IMR-90 (cell line): Measurements from ENCODE around the gene FAIM2. TPM values are rescaled to one million over a fixed set of nuclear protein-coding genes. Genes with fewer than 3 reads are reported as not detected.

Experiments
- ATAC-seq: fragments of 200-7000 bp; cut with Tn5 transposase; 2 replicates; pipeline ENCODE4 v1.9.1; 2020; ENCODE audit warnings: low read depth, mild to moderate bottlenecking, moderate library complexity
- BruUV-seq: library from RNA; stranded (reverse); fragments of 400-500 nt; replicated peaks from 2 replicates; lab custom pipeline; 2021; lab: Mats Ljungman, UMichigan
- CTCF ChIA-PET: fragments of 300-600 bp; formaldehyde crosslinking; extraction: SDS; loops from one replicate; lab custom pipeline; 2021; ENCODE audit warnings: antibody characterized with exemption; lab: Yijun Ruan, JAX
- POLR2A ChIA-PET: fragments of 300-600 bp; sonication (Branson Sonifier 250); formaldehyde crosslinking; loops from one replicate; lab custom pipeline; 2022; ENCODE audit warnings: antibody characterized with exemption; ENCODE audit not compliant: unreplicated experiment; lab: Charles Lee
- DNase-seq: peaks from one replicate; pipeline ENCODE4 v3.0.0; 2013
- H2AFZ ChIP-seq: replicated peaks from 2 replicates; pipeline ENCODE3; 2013; ENCODE audit warnings: low read length, mild to moderate bottlenecking; ENCODE audit not compliant: poor library complexity
- H2AK5ac ChIP-seq: 2 replicates; pipeline ENCODE4 v1.6.1; 2013; ENCODE audit warnings: low read depth, low read length, inconsistent platforms
- H2AK9ac ChIP-seq: replicated peaks from 2 replicates; pipeline ENCODE3; 2013; ENCODE audit warnings: mild to moderate bottlenecking, low read depth, low read length, moderate library complexity; ENCODE audit not compliant: poor library complexity
- H2BK120ac ChIP-seq: 2 replicates; pipeline ENCODE4 v1.6.1; 2013; ENCODE audit warnings: low read depth, low read length, inconsistent platforms
- H2BK15ac ChIP-seq: 3 replicates; pipeline ENCODE4 v1.6.1; 2013; ENCODE audit warnings: low read depth, low read length, inconsistent platforms
- H2BK20ac ChIP-seq: 2 replicates; pipeline ENCODE4 v1.6.1; 2013; ENCODE audit warnings: low read depth, mild to moderate bottlenecking, inconsistent platforms, low read length, moderate library complexity
- H2BK5ac ChIP-seq: 2 replicates; pipeline ENCODE4 v1.6.1; 2013; ENCODE audit warnings: mild to moderate bottlenecking, low read depth, low read length, inconsistent platforms; ENCODE audit not compliant: poor library complexity, severe bottlenecking
- H3K14ac ChIP-seq: replicated peaks from 2 replicates; pipeline ENCODE4 v1.6.1; 2013; ENCODE audit warnings: low read depth, low read length, inconsistent platforms
- H3K18ac ChIP-seq: 2 replicates; pipeline ENCODE4 v1.6.1; 2013; ENCODE audit warnings: low read depth, low read length, control low read depth
- H3K23ac ChIP-seq: 2 replicates; pipeline ENCODE4 v1.6.1; 2013; ENCODE audit warnings: low read depth, low read length, inconsistent platforms
- H3K27ac ChIP-seq: 2 replicates; pipeline ENCODE4 v1.5.1; 2013; ENCODE audit warnings: mild to moderate bottlenecking, control low read depth, low read length; ENCODE audit not compliant: insufficient read depth
- H3K27me3 ChIP-seq: 2 replicates; pipeline ENCODE4 v1.6.1; 2013; ENCODE audit warnings: low read length; ENCODE audit not compliant: control insufficient read depth, insufficient read depth
- H3K36me3 ChIP-seq: 2 replicates; pipeline ENCODE4 v1.6.1; 2013; ENCODE audit warnings: low read length, mixed read lengths; ENCODE audit not compliant: control insufficient read depth, insufficient read depth
- H3K4ac ChIP-seq: 2 replicates; pipeline ENCODE4 v1.6.1; 2013; ENCODE audit warnings: low read depth, low read length, inconsistent platforms
- H3K4me1 ChIP-seq: 2 replicates; pipeline ENCODE4 v1.6.1; 2013; ENCODE audit warnings: low read length, mixed read lengths; ENCODE audit not compliant: control insufficient read depth, insufficient read depth
- H3K4me2 ChIP-seq: 2 replicates; pipeline ENCODE4 v1.6.1; 2013; ENCODE audit warnings: low read depth, mild to moderate bottlenecking, control low read depth, low read length, moderate library complexity
- H3K4me3 ChIP-seq: 2 replicates; pipeline ENCODE4 v1.5.1; 2013; ENCODE audit warnings: low read depth, mild to moderate bottlenecking, control low read depth, low read length, moderate library complexity; ENCODE audit not compliant: insufficient read depth
- H3K56ac ChIP-seq: 2 replicates; pipeline ENCODE4 v1.6.1; 2013; ENCODE audit warnings: low read length, inconsistent platforms; ENCODE audit not compliant: insufficient read depth; ENCODE audit errors: extremely low read depth
- H3K79me1 ChIP-seq, 2 experiments: 2 replicates each; pipeline ENCODE4 v1.6.1; 2013; ENCODE audit warnings: low read length in 2 of 2, inconsistent platforms in 1 of 2, low read depth in 1 of 2
- H3K9ac ChIP-seq: 2 replicates; pipeline ENCODE4 v1.6.1; 2013; ENCODE audit warnings: low read depth, low read length, control low read depth
- H3K9me1 ChIP-seq: 2 replicates; pipeline ENCODE4 v1.6.1; 2013; ENCODE audit warnings: low read length, inconsistent platforms; ENCODE audit not compliant: insufficient read depth
- H3K9me3 ChIP-seq: 2 replicates; pipeline ENCODE4 v1.6.1; 2013; ENCODE audit warnings: low read length; ENCODE audit not compliant: control insufficient read depth, insufficient read depth
- H4K20me1 ChIP-seq: 2 replicates; pipeline ENCODE4 v1.6.1; 2013; ENCODE audit warnings: low read length, inconsistent platforms; ENCODE audit not compliant: insufficient read depth
- H4K5ac ChIP-seq: 2 replicates; pipeline ENCODE4 v1.6.1; 2013; ENCODE audit warnings: mild to moderate bottlenecking, low read depth, low read length, control low read depth
- H4K8ac ChIP-seq, 2 experiments: 2 replicates each; pipeline ENCODE4 v1.6.1; 2013; ENCODE audit warnings: low read depth in 2 of 2, low read length in 2 of 2, control low read depth in 1 of 2, inconsistent platforms in 1 of 2
- H4K91ac ChIP-seq: 2 replicates; pipeline ENCODE4 v1.6.1; 2013; ENCODE audit warnings: low read depth, low read length, inconsistent platforms; ENCODE audit not compliant: insufficient read depth
- CEBPB ChIP-seq: IDR thresholded peaks from 2 replicates; pipeline ENCODE4 v1.6.1; 2012; ENCODE audit warnings: low read depth, low read length, improper control_type of control experiment
- CHD1 ChIP-seq: IDR thresholded peaks from 2 replicates; pipeline ENCODE4 v1.6.1; 2012; ENCODE audit warnings: low read depth, low read length, improper control_type of control experiment
- ELK1 ChIP-seq: fragments of 150-350 bp; IDR thresholded peaks from 2 replicates; pipeline ENCODE4 v1.6.1; 2016; ENCODE audit warnings: low read depth, mild to moderate bottlenecking, low read length, moderate library complexity, borderline replicate concordance
- MAFK ChIP-seq: IDR thresholded peaks from 2 replicates; pipeline ENCODE4 v1.6.1; 2012; ENCODE audit warnings: low read depth, low read length, improper control_type of control experiment
- RCOR1 ChIP-seq: IDR thresholded peaks from 2 replicates; pipeline ENCODE4 v1.6.1; 2012; ENCODE audit warnings: mild to moderate bottlenecking, low read length, improper control_type of control experiment; ENCODE audit not compliant: insufficient replicate concordance
- SMC3 ChIP-seq: fragments of 150-350 bp; IDR thresholded peaks from 2 replicates; pipeline ENCODE4 v1.6.1; 2016; ENCODE audit warnings: low read depth, mild to moderate bottlenecking, antibody characterized with exemption, low read length, moderate library complexity
- USF2 ChIP-seq: fragments of 150-350 bp; IDR thresholded peaks from 2 replicates; pipeline ENCODE4 v1.6.1; 2017; ENCODE audit warnings: mild to moderate bottlenecking, antibody characterized with exemption, low read length, low read depth
- WGBS, 2 experiments: methylation state at CpG; one replicate each; pipeline versions ENCODE4 v1.1.5 to v1.1.7; 2013; ENCODE audit warnings: missing lambda C conversion rate in 2 of 2; ENCODE audit not compliant: insufficient read length in 1 of 2; ENCODE audit errors: extremely low coverage in 2 of 2; 5-methylcytosine and 5-hydroxymethylcytosine counted together
- dilution Hi-C: fragments of 300-500 bp; cut with HindIII; formaldehyde crosslinking; loops from one replicate; pipeline ENCODE4 v1.14.3; 2018; ENCODE audit warnings: low sequenced_read_pairs; ENCODE audit not compliant: unreplicated experiment
- in situ Hi-C: fragments of 300-500 bp; cut with MboI; formaldehyde crosslinking; loops from 3 replicates; pipeline ENCODE4 v1.14.3; 2019; ENCODE audit warnings: low sequenced_read_pairs, inconsistent platforms, mixed read lengths
- intact Hi-C: fragments of 100-400 bp; cut with micrococcal nuclease; formaldehyde crosslinking; loops from 2 replicates; pipeline ENCODE4 v1.10.0; 2022
- polyA plus RNA-seq, 3 experiments: library from polyadenylated mRNA; depleted of rRNA; stranded (reverse); fragments of >200 nt; gene quantifications; 2 replicates each; pipeline ENCODE4 v1.2.3, GENCODE V29; 2012; ENCODE audit warnings: low replicate concordance in 1 of 3
- total RNA-seq: library from RNA; depleted of rRNA; stranded (reverse); fragments of >200 nt; gene quantifications from 2 replicates; pipeline ENCODE4 v1.2.3, GENCODE V29; 2012

FAIM2 gene
- total and polyA plus RNA-seq, 2 of the 4 experiments (the other 2 are of a cell fraction): 0.72 to 5.3 TPM

DNA sequence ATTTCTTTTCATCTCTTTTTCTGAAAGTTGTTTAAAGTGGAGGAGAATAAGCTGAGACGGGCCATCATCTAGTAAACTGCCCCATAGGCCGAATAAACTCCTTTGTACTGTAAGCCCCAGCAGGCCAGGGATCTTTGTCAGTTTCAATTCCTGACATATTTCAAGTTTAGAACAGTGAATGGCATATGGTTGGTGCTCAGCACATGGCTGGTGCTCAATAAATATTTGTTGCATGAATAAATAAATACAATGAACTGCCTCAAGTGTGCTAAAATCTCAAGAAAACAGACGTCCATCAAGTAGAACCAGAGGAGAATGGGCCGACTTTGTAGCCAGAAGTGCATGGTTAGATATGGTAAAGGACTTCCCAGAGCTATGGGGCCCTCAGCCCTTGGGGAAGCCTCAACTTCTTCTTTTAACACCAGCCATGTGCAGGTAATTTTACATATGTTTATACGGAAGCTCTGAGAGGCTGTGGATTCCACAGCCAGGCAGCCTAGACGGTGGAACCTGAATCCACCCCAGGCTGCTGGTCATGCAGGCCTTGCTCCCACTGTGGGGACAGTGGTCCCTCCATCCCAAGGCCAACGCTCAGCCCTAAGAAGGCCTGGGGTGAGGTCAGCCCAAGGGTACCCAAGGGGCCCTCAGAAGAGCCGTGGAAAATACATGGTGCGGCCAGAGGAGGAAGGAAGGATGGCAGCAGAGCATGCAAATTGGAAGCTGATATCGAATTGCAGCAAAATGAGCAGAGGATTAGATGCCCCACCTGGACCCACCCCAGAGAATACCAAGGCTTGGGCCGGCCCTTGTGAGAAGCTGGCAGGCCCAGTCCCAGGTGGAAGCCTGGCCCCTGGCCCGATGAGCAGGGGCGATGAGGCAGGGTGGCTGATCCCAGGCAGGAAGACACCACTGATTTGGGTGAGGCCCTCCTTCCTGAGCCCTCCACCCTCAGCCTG is 38.1 kb upstream of the FAIM2 start:
- POLR2A ChIA-PET: no interaction called here

More for the DNA sequence above, 38.1 kb upstream of the FAIM2 start:
- Histone ChIP-seq H2AK9ac (no peak overlapping the region), H4K91ac (no peak overlapping the region), H3K4ac (no peak overlapping the region), H4K20me1 (no peaks in the 10 kb centered on the region), H3K27me3 (no peaks in the 10 kb centered on the region), H3K14ac (no peak overlapping the region), H3K27ac (no peak overlapping the region), H2BK120ac (no peak overlapping the region), H3K79me1 (no peaks in the 10 kb centered on the region), H3K9ac (no peak overlapping the region), H4K8ac (no peak overlapping the region), H2BK20ac (no peak overlapping the region), H3K9me3 (no peaks in the 10 kb centered on the region), H3K23ac (no peak overlapping the region), H2AK5ac (no peak overlapping the region), H3K18ac (no peak overlapping the region), H2BK5ac (no peak overlapping the region), H2AFZ (no peak overlapping the region), H3K4me2 (no peak overlapping the region), H3K56ac (no peak overlapping the region), H2BK15ac (no peak overlapping the region), H4K5ac (no peak overlapping the region), H3K36me3 (no peaks in the 10 kb centered on the region), H3K4me1 (no peaks in the 10 kb centered on the region; the same call in 1 of the 2 replicates), H3K4me3 (no peak overlapping the region), H3K9me1 (0 out of 2 replicates have a peak, but pooled peaks cover 3% of the 10 kb centered on the region)
- no peak for DNase-seq
- dilution Hi-C loops (no loop called here), intact Hi-C loops (no loop called here), in situ Hi-C loops (no loop called here)
- WGBS, 2 experiments: 100% methylated on average over 1 of the region's 13 CpGs; no CpG with 5 or more reads in 1 of the 2 experiments
- no peak for ATAC-seq
- BruUV-seq: no TSS peak
- CTCF ChIA-PET: interaction anchor here (1.2 kb wide), 1 partner anchor 11 kb away, joined by 3 read pairs; no protein-coding TSS in a partner anchor
- TF ChIP-seq SMC3 (no peak), CEBPB (no peak), USF2 (no peak), MAFK (no peak), RCOR1 (no peak), CHD1 (no peak), ELK1 (no peak)
